Measurements from ENCODE around the gene MVB12A. TPM values are rescaled to one million over a fixed set of nuclear protein-coding genes. Genes with fewer than 3 reads are reported as not detected.

MVB12A gene
- total RNA-seq, 2 experiments from 2014 or later = 44.5 to 45.3 TPM

GRCh38 chr19:17406887-17407196, 13.0 kb upstream of the MVB12A start:
- ChIA-PET CTCF (interaction anchor here (0.6 to 2.8 kb wide), 3 partner anchors 10 to 13 kb away, joined by 3 to 14 read pairs (median 4); partner anchors contain the start of genes CCDC194 and MVB12A), POLR2A (interaction anchor here (0.9 to 5.7 kb wide), 7 partner anchors 8 to 199 kb away, joined by 3 to 62 read pairs (median 3); partner anchors contain the start of genes ANO8, MRPL34 and MVB12A)
- Mint-ChIP-seq H3K27me3 (no peaks in the 10 kb centered on the region), H3K27ac (peak overlapping the region; percentile 98), H3K9me3 (no peaks in the 10 kb centered on the region), H3K4me1 (peaks cover 36% of the 10 kb centered on the region), H3K36me3 (ENCODE audit: low read depth) (peaks cover 63% of the 10 kb centered on the region), H3K4me3 (peak overlapping the region; percentile 93)
- no peak for DNase-seq

- ChIA-PET CTCF (interaction anchor here (0.7 to 2.1 kb wide), 4 partner anchors 10 to 117 kb away, joined by 3 to 5 read pairs (median 4); partner anchors contain the start of genes MVB12A and PGLS), POLR2A (no interaction called here)
- DNase-seq = no peak
- Mint-ChIP-seq H3K27me3 (no peaks in the 10 kb centered on the region), H3K27ac (no peak overlapping the region), H3K4me3 (no peak overlapping the region), H3K36me3 (ENCODE audit: low read depth) (peaks cover 65% of the 10 kb centered on the region), H3K4me1 (peaks cover 33% of the 10 kb centered on the region), H3K9me3 (no peaks in the 10 kb centered on the region)
Observed at GRCh38 chr19:17409990-17410389, 9.9 kb upstream of the MVB12A start.

GRCh38 chr19:17411801-17412200, 8.0 kb upstream of the MVB12A start:
- H3K27me3 Mint-ChIP-seq = no peaks in the 10 kb centered on the region
- H3K27ac Mint-ChIP-seq = no peak overlapping the region
- CTCF ChIA-PET = interaction anchor here (1.6 to 2.1 kb wide), 2 partner anchors 8 to 84 kb away, joined by 4 to 5 read pairs; partner anchors contain the start of gene MVB12A
- no peak for DNase-seq
- no peak overlapping the region for H3K4me3 Mint-ChIP-seq
- POLR2A ChIA-PET = interaction anchor here (1.2 kb wide), 1 partner anchor 8 kb away, joined by 5 read pairs; the partner anchor contains the start of gene MVB12A
- peaks cover 33% of the 10 kb centered on the region for H3K4me1 Mint-ChIP-seq
- H3K9me3 Mint-ChIP-seq = no peaks in the 10 kb centered on the region
- peaks cover 59% of the 10 kb centered on the region for H3K36me3 Mint-ChIP-seq (ENCODE audit: low read depth)

GRCh38 chr19:17414097-17414496, 5.8 kb upstream of the MVB12A start:
- ChIA-PET POLR2A (no interaction called here), CTCF (no interaction called here)
- no peak overlapping the region for H3K4me3 Mint-ChIP-seq
- H3K27me3 Mint-ChIP-seq = no peaks in the 10 kb centered on the region
- no peak overlapping the region for H3K27ac Mint-ChIP-seq
- peaks cover 28% of the 10 kb centered on the region for H3K4me1 Mint-ChIP-seq
- H3K36me3 Mint-ChIP-seq (ENCODE audit: low read depth) = peaks cover 53% of the 10 kb centered on the region
- H3K9me3 Mint-ChIP-seq = no peaks in the 10 kb centered on the region
- no peak for DNase-seq

GRCh38 chr19:17415121-17415520, 4.7 kb upstream of the MVB12A start:
- Mint-ChIP-seq H3K9me3 (no peaks in the 10 kb centered on the region), H3K27me3 (no peaks in the 10 kb centered on the region), H3K4me1 (peaks cover 32% of the 10 kb centered on the region), H3K4me3 (no peak overlapping the region), H3K27ac (peak overlapping the region; percentile 26), H3K36me3 (ENCODE audit: low read depth) (peaks cover 48% of the 10 kb centered on the region)
- DNase-seq = no peak
- POLR2A ChIA-PET = interaction anchor here (1.0 kb wide), 1 partner anchor 8 kb away, joined by 3 read pairs; no protein-coding TSS in a partner anchor
- CTCF ChIA-PET = no interaction called here

GRCh38 chr19:17418710-17419109, 1.1 kb upstream of the MVB12A start:
- POLR2A ChIA-PET = interaction anchor here (1.0 to 5.4 kb wide), 4 partner anchors 12 to 332 kb away, joined by 3 to 62 read pairs (median 4); partner anchors contain the start of genes BST2 and FCHO1
- DNase-seq = no peak
- Mint-ChIP-seq H3K36me3 (ENCODE audit: low read depth) (peaks cover 35% of the 10 kb centered on the region), H3K27ac (peak overlapping the region; percentile 86), H3K27me3 (no peaks in the 10 kb centered on the region), H3K9me3 (no peaks in the 10 kb centered on the region), H3K4me3 (peak overlapping the region; percentile 84), H3K4me1 (peaks cover 26% of the 10 kb centered on the region)
- CTCF ChIA-PET = interaction anchor here (0.8 to 2.6 kb wide), 5 partner anchors 13 to 441 kb away, joined by 3 to 14 read pairs (median 5); partner anchors contain the start of genes BST2 and RPL18A

GRCh38 chr19:17419154-17419620, 660 bp upstream of the MVB12A start:
- no peaks in the 10 kb centered on the region for H3K9me3 Mint-ChIP-seq
- H3K4me3 Mint-ChIP-seq = peak overlapping the region; percentile 84
- POLR2A ChIA-PET = interaction anchor here (0.6 to 5.4 kb wide), 15 partner anchors 8 to 441 kb away, joined by 3 to 62 read pairs (median 4); partner anchors contain the start of genes BABAM1, BST2, DDA1 and FCHO1

GRCh38 chr19:17420475-17420924, 653 bp downstream of the MVB12A start:
- CTCF ChIA-PET = interaction anchor here (1.0 to 2.6 kb wide), 6 partner anchors 10 to 142 kb away, joined by 3 to 14 read pairs (median 4); partner anchors contain the start of genes BST2 and TMEM221
- Mint-ChIP-seq H3K4me3 (peak overlapping the region; percentile 84), H3K27me3 (no peaks in the 10 kb centered on the region), H3K27ac (peak overlapping the region; percentile 75), H3K4me1 (peaks cover 26% of the 10 kb centered on the region), H3K9me3 (no peaks in the 10 kb centered on the region), H3K36me3 (ENCODE audit: low read depth) (peaks cover 18% of the 10 kb centered on the region)
- POLR2A ChIA-PET = interaction anchor here (1.0 to 5.4 kb wide), 6 partner anchors 14 to 115 kb away, joined by 3 to 62 read pairs (median 4); partner anchors contain the start of genes BST2, DDA1, MRPL34 and PGLS
- peak; percentile 38 for DNase-seq

More at GRCh38 chr19:17419154-17419620, 660 bp upstream of the MVB12A start:
- Mint-ChIP-seq H3K27ac (peak overlapping the region; percentile 86), H3K27me3 (no peaks in the 10 kb centered on the region), H3K4me1 (peaks cover 26% of the 10 kb centered on the region), H3K36me3 (ENCODE audit: low read depth) (peaks cover 30% of the 10 kb centered on the region)
- CTCF ChIA-PET = interaction anchor here (0.5 to 2.6 kb wide), 17 partner anchors 9 to 577 kb away, joined by 3 to 14 read pairs (median 4); partner anchors contain the start of genes BST2, FCHO1 and RPL18A
- DNase-seq = no peak

GRCh38 chr19:17421942-17422341, 2.1 kb downstream of the MVB12A start:
- ChIA-PET CTCF (interaction anchor here (0.7 to 1.2 kb wide), 2 partner anchors 26 to 437 kb away, joined by 3 to 5 read pairs; partner anchors contain the start of genes RPL18A and TMEM221), POLR2A (interaction anchor here (5.4 kb wide), 1 partner anchor 15 kb away, joined by 62 read pairs; the partner anchor contains the start of gene BST2)
- H3K9me3 Mint-ChIP-seq = no peaks in the 10 kb centered on the region
- peaks cover 24% of the 10 kb centered on the region for H3K4me1 Mint-ChIP-seq
- no peak overlapping the region for H3K27ac Mint-ChIP-seq
- H3K27me3 Mint-ChIP-seq = no peaks in the 10 kb centered on the region
- no peak for DNase-seq
- no peak overlapping the region for H3K4me3 Mint-ChIP-seq
- H3K36me3 Mint-ChIP-seq (ENCODE audit: low read depth) = peaks cover 11% of the 10 kb centered on the region

GRCh38 chr19:17423429-17424208, 3.8 kb downstream of the MVB12A start:
- H3K4me1 Mint-ChIP-seq = peaks cover 22% of the 10 kb centered on the region
- POLR2A ChIA-PET = no interaction called here
- no peak for DNase-seq
- CTCF ChIA-PET = interaction anchor here (0.6 to 0.7 kb wide), 2 partner anchors 123 to 156 kb away, joined by 3 to 4 read pairs; partner anchors contain the start of gene BABAM1
- H3K27ac Mint-ChIP-seq = no peak overlapping the region
- no peaks in the 10 kb centered on the region for H3K27me3 Mint-ChIP-seq
- no peak overlapping the region for H3K4me3 Mint-ChIP-seq
- peaks cover 8% of the 10 kb centered on the region for H3K36me3 Mint-ChIP-seq (ENCODE audit: low read depth)
- no peaks in the 10 kb centered on the region for H3K9me3 Mint-ChIP-seq

GRCh38 chr19:17424743-17425365, 5.0 kb downstream of the MVB12A start:
- H3K9me3 Mint-ChIP-seq = no peaks in the 10 kb centered on the region

GRCh38 chr19:17429641-17430113, 9.8 kb downstream of the MVB12A start:
- Mint-ChIP-seq H3K4me3 (no peak overlapping the region), H3K27me3 (no peaks in the 10 kb centered on the region), H3K36me3 (ENCODE audit: low read depth) (no peaks in the 10 kb centered on the region), H3K9me3 (no peaks in the 10 kb centered on the region), H3K27ac (no peak overlapping the region), H3K4me1 (no peaks in the 10 kb centered on the region)
- POLR2A ChIA-PET = interaction anchor here (1.6 kb wide), 1 partner anchor 10 kb away, joined by 4 read pairs; the partner anchor contains the start of gene MVB12A
- CTCF ChIA-PET = interaction anchor here (1.2 to 1.5 kb wide), 2 partner anchors 36 to 66 kb away, joined by 4 read pairs; no protein-coding TSS in a partner anchor
- no peak for DNase-seq

More at GRCh38 chr19:17424743-17425365, 5.0 kb downstream of the MVB12A start:
- CTCF ChIA-PET = no interaction called here
- Mint-ChIP-seq H3K27me3 (no peaks in the 10 kb centered on the region), H3K4me1 (peaks cover 11% of the 10 kb centered on the region), H3K36me3 (ENCODE audit: low read depth) (peaks cover 8% of the 10 kb centered on the region), H3K27ac (no peak overlapping the region), H3K4me3 (no peak overlapping the region)
- peak; percentile 44 for DNase-seq
- POLR2A ChIA-PET = no interaction called here
